ENCODE results near the gene FTL.

Gene FTL

GRCh38 chr19:48966541-48967345 lies 1.6 kb downstream of the FTL start:
- no peak for DNase-seq

GRCh38 chr19:48967346-48968178 lies 2.5 kb downstream of the FTL start:
- peak; percentile 36 for DNase-seq

- no peak for DNase-seq
Measured at GRCh38 chr19:48968179-48968661, 3.1 kb downstream of the FTL start.

- DNase-seq: no peak
Measured at GRCh38 chr19:48968813-48969218, 3.7 kb downstream of the FTL start.

- DNase-seq: no peak
Measured at GRCh38 chr19:48969276-48970138, 4.4 kb downstream of the FTL start.

GRCh38 chr19:48970139-48970766 lies 5.1 kb downstream of the FTL start:
- DNase-seq: no peak

- DNase-seq: peak; percentile 81
Measured at GRCh38 chr19:48970923-48971395, 5.8 kb downstream of the FTL start.

- peak; percentile 59 for DNase-seq
Measured at GRCh38 chr19:48975947-48976847, 11.1 kb downstream of the FTL start.

GRCh38 chr19:48977061-48977460 lies 12.0 kb downstream of the FTL start:
- no peak for DNase-seq

GRCh38 chr19:48982280-48982679 lies 17.2 kb downstream of the FTL start:
- no peak for DNase-seq

- DNase-seq: no peak
Measured at GRCh38 chr19:48985711-48986110, 20.6 kb downstream of the FTL start.

GRCh38 chr19:48986211-48986610 lies 21.1 kb downstream of the FTL start:
- no peak for DNase-seq

- DNase-seq: no peak
Measured at GRCh38 chr19:48987323-48987722, 22.2 kb downstream of the FTL start.

- DNase-seq: no peak
Measured at GRCh38 chr19:48988286-48988685, 23.2 kb downstream of the FTL start.

GRCh38 chr19:48988860-48989259 lies 23.8 kb downstream of the FTL start:
- no peak for DNase-seq

- no peak for DNase-seq
Measured at GRCh38 chr19:48989701-48990291, 24.7 kb downstream of the FTL start.

GRCh38 chr19:48990400-48990799 lies 25.3 kb downstream of the FTL start:
- DNase-seq: no peak

- no peak for DNase-seq
Measured at GRCh38 chr19:48991011-48991609, 26.0 kb downstream of the FTL start.

- no peak for DNase-seq
Measured at GRCh38 chr19:48991873-48992580, 26.9 kb downstream of the FTL start.

All from CD4-positive, alpha-beta T cell treated with Interleukin-21 for 1 hour (primary cell).